Measurements from ENCODE around the gene SERPINA4.

Gene SERPINA4

GRCh38 chr14:94543449-94544124, 17.7 kb upstream of the SERPINA4 start:
- Histone ChIP-seq H3K4me3 (ENCODE audit: low read length) (no peak overlapping the region), H3K36me3 (ENCODE audit: control insufficient read depth, insufficient read depth, low read length, severe bottlenecking) (no peaks in the 10 kb centered on the region), H3K27me3 (replicated peaks; ENCODE audit: control insufficient read depth, insufficient read depth, low read length) (peaks cover 34% of the 10 kb centered on the region), H3K4me1 (ENCODE audit: control insufficient read depth, insufficient read depth, low read length) (peaks cover 8% of the 10 kb centered on the region), H3K9me3 (ENCODE audit: control insufficient read depth, low read length) (peaks cover 10% of the 10 kb centered on the region), H3K9ac (ENCODE audit: low read length) (no peak overlapping the region)
- DNase-seq (ENCODE audit: low read depth) = no peak

DNA sequence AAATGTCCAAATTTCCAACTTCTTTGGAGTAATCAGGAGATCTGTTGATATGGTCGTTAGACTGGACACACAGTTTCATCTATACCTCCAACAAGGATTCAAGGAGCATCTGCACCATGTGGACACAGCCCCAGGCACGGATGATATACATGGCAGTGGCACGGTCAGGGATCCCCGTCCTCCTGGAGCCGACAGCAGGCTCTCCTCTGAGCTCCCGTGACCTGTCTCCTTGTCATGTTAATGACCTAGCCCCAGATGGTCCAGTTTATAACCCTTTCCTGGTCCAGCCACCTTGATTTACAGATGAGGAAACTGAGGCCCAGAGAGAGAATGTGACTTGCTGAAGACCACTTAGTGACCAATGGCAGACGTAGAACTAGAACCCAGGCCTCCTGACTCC, 16.5 kb upstream of the SERPINA4 start:
- no peak overlapping the region for H3K4me3 ChIP-seq (ENCODE audit: low read length)
- H3K4me1 ChIP-seq (ENCODE audit: control insufficient read depth, insufficient read depth, low read length) = peaks cover 7% of the 10 kb centered on the region
- H3K27me3 ChIP-seq (replicated peaks; ENCODE audit: control insufficient read depth, insufficient read depth, low read length) = peaks cover 23% of the 10 kb centered on the region
- DNase-seq (ENCODE audit: low read depth) = no peak
- H3K9ac ChIP-seq (ENCODE audit: low read length) = no peak overlapping the region
- H3K9me3 ChIP-seq (ENCODE audit: control insufficient read depth, low read length) = peaks cover 10% of the 10 kb centered on the region
- H3K36me3 ChIP-seq (ENCODE audit: control insufficient read depth, insufficient read depth, low read length, severe bottlenecking) = no peaks in the 10 kb centered on the region

- peaks cover 10% of the 10 kb centered on the region for H3K9me3 ChIP-seq (ENCODE audit: control insufficient read depth, low read length)
- peaks cover 23% of the 10 kb centered on the region for H3K27me3 ChIP-seq (replicated peaks; ENCODE audit: control insufficient read depth, insufficient read depth, low read length)
- H3K4me1 ChIP-seq (ENCODE audit: control insufficient read depth, insufficient read depth, low read length) = peaks cover 1% of the 10 kb centered on the region
- no peaks in the 10 kb centered on the region for H3K36me3 ChIP-seq (ENCODE audit: control insufficient read depth, insufficient read depth, low read length, severe bottlenecking)
- no peak overlapping the region for H3K4me3 ChIP-seq (ENCODE audit: low read length)
- no peak overlapping the region for H3K9ac ChIP-seq (ENCODE audit: low read length)
- DNase-seq (ENCODE audit: low read depth) = no peak
Observed at GRCh38 chr14:94545131-94545841, 16.0 kb upstream of the SERPINA4 start.

GRCh38 chr14:94547151-94547680, 14.0 kb upstream of the SERPINA4 start:
- peaks cover 11% of the 10 kb centered on the region for H3K27me3 ChIP-seq (replicated peaks; ENCODE audit: control insufficient read depth, insufficient read depth, low read length)
- H3K4me3 ChIP-seq (ENCODE audit: low read length) = no peak overlapping the region
- no peaks in the 10 kb centered on the region for H3K4me1 ChIP-seq (ENCODE audit: control insufficient read depth, insufficient read depth, low read length)
- H3K36me3 ChIP-seq (ENCODE audit: control insufficient read depth, insufficient read depth, low read length, severe bottlenecking) = no peaks in the 10 kb centered on the region
- peaks cover 10% of the 10 kb centered on the region for H3K9me3 ChIP-seq (ENCODE audit: control insufficient read depth, low read length)
- no peak overlapping the region for H3K9ac ChIP-seq (ENCODE audit: low read length)
- no peak for DNase-seq (ENCODE audit: low read depth)

- peaks cover 12% of the 10 kb centered on the region for H3K27me3 ChIP-seq (replicated peaks; ENCODE audit: control insufficient read depth, insufficient read depth, low read length)
- no peaks in the 10 kb centered on the region for H3K4me1 ChIP-seq (ENCODE audit: control insufficient read depth, insufficient read depth, low read length)
- no peak overlapping the region for H3K9ac ChIP-seq (ENCODE audit: low read length)
- DNase-seq (ENCODE audit: low read depth) = no peak
- no peak overlapping the region for H3K4me3 ChIP-seq (ENCODE audit: low read length)
- peaks cover 10% of the 10 kb centered on the region for H3K9me3 ChIP-seq (ENCODE audit: control insufficient read depth, low read length)
- no peaks in the 10 kb centered on the region for H3K36me3 ChIP-seq (ENCODE audit: control insufficient read depth, insufficient read depth, low read length, severe bottlenecking)
Observed at GRCh38 chr14:94547726-94548125, 13.5 kb upstream of the SERPINA4 start.

GRCh38 chr14:94548131-94548998, 12.9 kb upstream of the SERPINA4 start:
- no peak for DNase-seq (ENCODE audit: low read depth)
- no peak overlapping the region for H3K4me3 ChIP-seq (ENCODE audit: low read length)

DNA sequence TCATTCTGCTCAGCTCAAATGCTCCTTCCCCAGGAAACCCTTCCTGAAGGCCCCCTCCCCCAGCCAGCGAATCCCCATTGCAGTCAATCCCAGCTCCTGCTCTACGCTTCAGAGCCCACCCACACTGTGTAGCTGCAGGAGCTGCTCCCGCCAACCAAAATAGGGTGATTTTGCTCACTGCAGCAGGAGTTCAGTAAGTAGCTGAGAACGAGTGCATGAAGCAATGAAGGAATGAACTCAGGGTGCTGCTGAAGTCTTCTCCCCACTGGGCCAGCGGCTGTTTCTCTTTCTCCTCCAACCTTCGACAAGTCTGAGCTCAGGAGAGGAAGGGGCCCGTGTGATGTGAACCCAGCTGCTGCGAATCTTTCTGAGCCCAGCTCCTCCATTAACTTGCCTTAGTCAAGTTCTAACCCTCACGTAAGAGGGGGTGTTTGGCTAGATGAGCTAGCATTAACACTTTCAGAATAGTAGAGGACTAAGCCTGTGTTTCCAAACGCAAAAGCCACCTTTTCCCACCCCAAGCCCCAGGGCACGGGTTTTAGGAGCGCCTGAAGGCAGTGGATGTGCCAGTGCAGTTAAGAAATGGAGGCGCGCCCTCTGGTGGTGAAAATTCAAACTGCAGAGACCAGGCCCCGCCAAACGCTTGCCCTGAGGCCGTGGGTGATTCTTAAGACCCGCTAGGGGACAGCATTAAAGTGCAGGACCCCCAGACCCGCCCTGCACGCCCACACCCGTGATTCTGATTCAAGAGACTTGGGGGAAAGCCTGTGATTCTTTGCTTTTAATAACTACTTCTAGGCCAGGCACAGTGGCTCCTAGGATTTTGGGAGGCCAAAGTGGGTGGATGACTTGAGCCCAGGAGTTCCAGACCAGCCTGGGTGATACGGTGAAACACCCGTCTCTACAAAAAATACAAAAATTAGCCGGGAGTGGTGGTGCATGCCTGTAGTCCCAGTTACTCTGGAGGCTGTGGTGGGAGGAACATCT, 11.9 kb upstream of the SERPINA4 start:
- Histone ChIP-seq H3K4me1 (ENCODE audit: control insufficient read depth, insufficient read depth, low read length) (no peaks in the 10 kb centered on the region), H3K36me3 (ENCODE audit: control insufficient read depth, insufficient read depth, low read length, severe bottlenecking) (no peaks in the 10 kb centered on the region), H3K9ac (ENCODE audit: low read length) (no peak overlapping the region), H3K4me3 (ENCODE audit: low read length) (no peak overlapping the region), H3K27me3 (replicated peaks; ENCODE audit: control insufficient read depth, insufficient read depth, low read length) (peaks cover 12% of the 10 kb centered on the region), H3K9me3 (ENCODE audit: control insufficient read depth, low read length) (peaks cover 20% of the 10 kb centered on the region)
- DNase-seq (ENCODE audit: low read depth) = peak; percentile 83

More at GRCh38 chr14:94548131-94548998, 12.9 kb upstream of the SERPINA4 start:
- Histone ChIP-seq H3K36me3 (ENCODE audit: control insufficient read depth, insufficient read depth, low read length, severe bottlenecking) (no peaks in the 10 kb centered on the region), H3K9ac (ENCODE audit: low read length) (no peak overlapping the region), H3K4me1 (ENCODE audit: control insufficient read depth, insufficient read depth, low read length) (no peaks in the 10 kb centered on the region), H3K27me3 (replicated peaks; ENCODE audit: control insufficient read depth, insufficient read depth, low read length) (peaks cover 12% of the 10 kb centered on the region), H3K9me3 (ENCODE audit: control insufficient read depth, low read length) (peaks cover 14% of the 10 kb centered on the region)

DNA sequence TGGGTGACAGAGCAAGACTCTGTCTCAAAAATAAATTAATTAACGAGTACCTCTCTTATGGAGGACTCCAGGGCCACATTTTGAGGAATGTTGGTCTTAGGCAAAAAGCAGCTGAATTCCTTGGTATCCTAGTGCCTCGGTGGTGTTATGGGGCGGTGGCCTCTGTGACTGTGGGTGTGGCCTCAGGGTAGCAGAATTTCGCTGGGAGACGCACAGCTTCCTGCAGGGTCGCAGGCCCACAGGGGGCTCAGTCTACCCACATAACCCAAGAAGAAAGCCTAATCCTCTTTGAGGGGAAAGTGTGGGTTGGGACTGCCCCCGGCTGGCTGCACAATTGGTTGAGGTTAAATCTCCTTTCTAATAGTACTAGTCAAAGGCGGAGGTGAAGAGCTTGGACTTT, 11.2 kb upstream of the SERPINA4 start:
- Histone ChIP-seq H3K27me3 (replicated peaks; ENCODE audit: control insufficient read depth, insufficient read depth, low read length) (peaks cover 12% of the 10 kb centered on the region), H3K36me3 (ENCODE audit: control insufficient read depth, insufficient read depth, low read length, severe bottlenecking) (no peaks in the 10 kb centered on the region), H3K4me1 (ENCODE audit: control insufficient read depth, insufficient read depth, low read length) (no peaks in the 10 kb centered on the region), H3K4me3 (ENCODE audit: low read length) (no peak overlapping the region), H3K9me3 (ENCODE audit: control insufficient read depth, low read length) (peaks cover 28% of the 10 kb centered on the region), H3K9ac (ENCODE audit: low read length) (no peak overlapping the region)
- no peak for DNase-seq (ENCODE audit: low read depth)

- Histone ChIP-seq H3K9ac (ENCODE audit: low read length) (no peak overlapping the region), H3K4me3 (ENCODE audit: low read length) (no peak overlapping the region), H3K27me3 (replicated peaks; ENCODE audit: control insufficient read depth, insufficient read depth, low read length) (peaks cover 19% of the 10 kb centered on the region), H3K4me1 (ENCODE audit: control insufficient read depth, insufficient read depth, low read length) (peaks cover 8% of the 10 kb centered on the region), H3K9me3 (ENCODE audit: control insufficient read depth, low read length) (peaks cover 36% of the 10 kb centered on the region), H3K36me3 (ENCODE audit: control insufficient read depth, insufficient read depth, low read length, severe bottlenecking) (no peaks in the 10 kb centered on the region)
- no peak for DNase-seq (ENCODE audit: low read depth)
Observed at GRCh38 chr14:94555991-94556390, 5.3 kb upstream of the SERPINA4 start.

- H3K36me3 ChIP-seq (ENCODE audit: control insufficient read depth, insufficient read depth, low read length, severe bottlenecking) = no peaks in the 10 kb centered on the region
- H3K9ac ChIP-seq (ENCODE audit: low read length) = no peak overlapping the region
- H3K4me3 ChIP-seq (ENCODE audit: low read length) = no peak overlapping the region
- no peak for DNase-seq (ENCODE audit: low read depth)
- peaks cover 36% of the 10 kb centered on the region for H3K9me3 ChIP-seq (ENCODE audit: control insufficient read depth, low read length)
- peaks cover 16% of the 10 kb centered on the region for H3K27me3 ChIP-seq (replicated peaks; ENCODE audit: control insufficient read depth, insufficient read depth, low read length)
- peaks cover 8% of the 10 kb centered on the region for H3K4me1 ChIP-seq (ENCODE audit: control insufficient read depth, insufficient read depth, low read length)
Observed at GRCh38 chr14:94557327-94557726, 3.9 kb upstream of the SERPINA4 start.
